Activated CD4-positive, alpha-beta T cell treated with anti-CD3 and anti-CD28 coated beads for 36 hours (primary cell): Measurements from ENCODE around the gene CDH23. TPM values are rescaled to one million over a fixed set of nuclear protein-coding genes. Genes with fewer than 3 reads are reported as not detected.

Experiments used
- ATAC-seq: fragments of 200-7000 bp; cut with Tn5 transposase; one replicate; pipeline ENCODE4 v1.10.0; 2021; ENCODE audit warnings: mild to moderate bottlenecking, moderate library complexity
- CTCF ChIA-PET: fragments of 350-600 bp; sonication (Branson Sonifier 250); formaldehyde crosslinking; loops from one replicate; lab custom pipeline; 2021; ENCODE audit warnings: antibody characterized with exemption; lab: Charles Lee
- POLR2A ChIA-PET: fragments of 350-600 bp; sonication (Branson Sonifier 250); formaldehyde crosslinking; loops from one replicate; lab custom pipeline; 2021; ENCODE audit warnings: antibody characterized with exemption, inconsistent platforms; lab: Charles Lee
- DNase-seq: peaks from one replicate; pipeline ENCODE4 v3.0.0-alpha.2; 2020
- H3K27ac Mint-ChIP-seq: one replicate; pipeline ENCODE4 v1.8.0; 2021; ENCODE audit warnings: mixed read lengths
- H3K27me3 Mint-ChIP-seq: one replicate; pipeline ENCODE4 v1.8.0; 2021; ENCODE audit warnings: mixed read lengths
- H3K36me3 Mint-ChIP-seq: one replicate; pipeline ENCODE4 v1.8.0; 2021; ENCODE audit warnings: low read depth, mixed read lengths
- H3K4me1 Mint-ChIP-seq: one replicate; pipeline ENCODE4 v1.8.0; 2021; ENCODE audit warnings: mixed read lengths
- H3K4me3 Mint-ChIP-seq: one replicate; pipeline ENCODE4 v1.8.0; 2021; ENCODE audit warnings: mild to moderate bottlenecking, moderate library complexity, mixed read lengths
- H3K9me3 Mint-ChIP-seq: one replicate; pipeline ENCODE4 v1.8.0; 2021; ENCODE audit warnings: low read depth, mixed read lengths
- intact Hi-C, 2 experiments: fragments of 100-400 bp; cut with DNase I in 1 of 2; cut with micrococcal nuclease in 1 of 2; formaldehyde crosslinking; loops; one replicate each; pipeline versions ENCODE4 v1.14.2 to v1.15.1; 2022 to 2024; cut with DNase I, micrococcal nuclease
- total RNA-seq, 2 experiments: library from RNA; stranded (reverse); gene quantifications; one replicate each; pipeline ENCODE4 v1.2.3, GENCODE V29; 2021

The CDH23 gene
- total RNA-seq, 2 experiments from 2014 or later: 1.5 to 1.6 TPM

DNA sequence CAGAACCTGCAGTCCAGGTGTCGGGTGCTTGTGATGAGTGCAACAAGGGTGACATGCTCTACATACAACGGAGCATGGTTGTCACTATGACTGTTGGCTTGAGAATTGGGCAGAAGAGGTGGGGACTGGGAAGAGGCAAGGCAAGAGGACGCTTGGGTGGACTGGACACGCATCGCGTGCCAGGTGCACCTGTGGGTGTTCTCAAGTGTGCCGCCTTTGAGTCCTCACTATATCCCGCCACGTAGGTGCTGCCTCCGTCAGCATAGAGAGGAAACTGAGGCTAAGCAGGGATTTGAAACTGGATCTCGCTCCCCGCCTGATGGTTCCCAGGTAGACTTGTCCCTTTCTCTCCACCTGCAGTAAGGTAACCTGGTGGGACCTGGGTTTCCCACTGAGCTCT is 27.2 kb downstream of the CDH23 start:
- POLR2A ChIA-PET: no interaction called here

DNA sequence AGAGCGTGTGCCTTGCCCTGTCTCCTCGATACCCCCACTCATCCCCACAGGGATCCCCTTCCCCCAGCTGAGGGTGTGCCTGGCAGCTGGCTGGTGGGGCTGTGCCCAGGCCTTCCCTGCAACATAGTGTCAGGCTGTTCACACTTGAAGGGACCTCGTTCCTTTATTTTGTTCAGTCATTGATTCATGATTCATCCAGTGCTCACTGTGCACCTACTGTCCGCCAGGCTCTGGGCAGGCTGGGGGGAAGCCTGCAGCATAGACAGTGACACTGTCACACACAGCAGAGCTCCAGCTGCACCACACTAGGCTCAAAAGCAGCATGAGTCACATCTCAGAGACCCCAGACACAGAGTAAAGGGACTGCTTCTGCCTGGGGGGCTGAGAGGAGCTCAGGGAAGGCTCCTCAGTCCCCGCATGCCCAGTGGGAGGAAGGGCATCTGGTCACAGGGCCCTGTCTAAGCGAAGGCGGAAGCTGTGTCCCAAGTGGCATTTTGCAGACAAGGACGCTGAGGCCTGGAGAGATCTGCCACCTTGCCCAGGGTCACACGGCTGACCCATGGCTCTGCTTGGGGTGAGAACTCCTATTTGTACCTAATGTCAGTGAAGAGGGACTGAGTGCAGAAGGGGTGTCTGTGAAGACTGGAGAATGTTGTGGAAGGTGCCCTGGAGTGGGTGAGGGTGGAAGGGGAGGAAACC is 27.9 kb downstream of the CDH23 start:
- intact Hi-C loops: no loop called here
- POLR2A ChIA-PET: interaction anchor here (0.5 kb wide), 1 partner anchor 25 kb away, joined by 3 read pairs; no protein-coding TSS in a partner anchor
- H3K4me1 Mint-ChIP-seq: no peaks in the 10 kb centered on the region
- ATAC-seq (no peak), DNase-seq (no peak)
- peaks cover 6% of the 10 kb centered on the region for H3K27me3 Mint-ChIP-seq
- CTCF ChIA-PET: no interaction called here
- no peaks in the 10 kb centered on the region for H3K9me3 Mint-ChIP-seq
- no peak overlapping the region for H3K27ac Mint-ChIP-seq
- no peaks in the 10 kb centered on the region for H3K36me3 Mint-ChIP-seq
- no peak overlapping the region for H3K4me3 Mint-ChIP-seq

More for the DNA sequence above, 27.2 kb downstream of the CDH23 start:
- Mint-ChIP-seq H3K27ac (no peak overlapping the region), H3K36me3 (no peaks in the 10 kb centered on the region), H3K4me1 (no peaks in the 10 kb centered on the region), H3K9me3 (no peaks in the 10 kb centered on the region), H3K4me3 (no peak overlapping the region), H3K27me3 (peaks cover 5% of the 10 kb centered on the region)
- intact Hi-C loops: no loop called here
- no peak for ATAC-seq
- CTCF ChIA-PET: no interaction called here
- no peak for DNase-seq

DNA sequence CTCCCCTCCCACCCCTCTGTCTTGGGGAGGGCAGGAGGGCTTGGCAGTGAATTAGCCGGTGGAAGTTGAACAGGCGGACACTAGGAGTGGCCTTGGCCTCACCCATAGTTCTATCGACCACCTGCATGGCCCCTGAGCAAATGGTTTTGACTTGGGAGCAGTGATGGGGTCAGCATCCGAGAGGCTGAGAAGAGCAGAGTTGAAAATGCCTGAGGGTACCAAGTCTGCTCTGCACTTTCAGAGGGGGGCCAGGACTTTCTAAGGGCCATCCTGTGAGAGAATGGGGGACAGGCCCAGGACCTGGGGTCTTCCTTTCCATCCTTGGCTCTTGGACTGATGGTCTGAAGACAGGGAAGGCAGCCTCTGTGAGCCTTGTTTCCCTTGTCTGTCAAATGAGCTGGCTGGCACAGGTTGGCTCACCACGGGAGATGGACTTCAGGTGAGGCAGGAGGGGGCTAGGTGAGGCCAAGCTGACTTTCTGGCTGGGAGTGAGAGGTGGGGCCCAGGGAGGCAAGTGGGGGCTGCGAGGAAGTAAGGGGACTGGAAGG is 29.4 kb downstream of the CDH23 start:
- ChIA-PET POLR2A (interaction anchor here (0.6 kb wide), 1 partner anchor 267 kb away, joined by 9 read pairs; no protein-coding TSS in a partner anchor), CTCF (interaction anchor here (0.6 to 0.7 kb wide), 2 partner anchors 13 to 59 kb away, joined by 3 read pairs; no protein-coding TSS in a partner anchor)
- Mint-ChIP-seq H3K27ac (no peak overlapping the region), H3K9me3 (no peaks in the 10 kb centered on the region), H3K27me3 (peaks cover 8% of the 10 kb centered on the region), H3K36me3 (no peaks in the 10 kb centered on the region), H3K4me3 (no peak overlapping the region), H3K4me1 (no peaks in the 10 kb centered on the region)
- intact Hi-C loops: no loop called here
- DNase-seq: no peak
- no peak for ATAC-seq

DNA sequence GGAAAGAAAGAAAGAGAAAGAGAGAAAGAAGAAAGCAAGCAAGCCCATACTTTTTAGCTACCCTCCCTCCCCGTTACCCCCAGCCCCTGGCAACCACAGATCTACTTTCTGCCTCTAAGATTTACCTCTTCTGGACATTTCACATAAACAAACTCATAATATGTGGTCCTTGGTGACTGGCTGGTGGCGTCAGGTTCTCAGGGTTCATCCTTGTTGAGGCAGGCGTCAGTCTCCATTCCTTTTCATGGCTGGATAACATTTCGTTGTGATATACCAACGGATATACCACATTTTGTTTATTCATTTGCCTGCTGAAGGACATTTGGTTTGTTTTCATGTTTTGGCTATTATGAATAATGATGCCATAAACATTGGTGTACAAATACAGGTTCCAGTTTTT is 30.5 kb downstream of the CDH23 start:
- Mint-ChIP-seq H3K4me1 (no peaks in the 10 kb centered on the region), H3K9me3 (no peaks in the 10 kb centered on the region), H3K27ac (no peak overlapping the region), H3K27me3 (peaks cover 11% of the 10 kb centered on the region), H3K4me3 (no peak overlapping the region), H3K36me3 (no peaks in the 10 kb centered on the region)
- intact Hi-C loops: no loop called here
- no peak for DNase-seq
- POLR2A ChIA-PET: no interaction called here
- no peak for ATAC-seq
- CTCF ChIA-PET: interaction anchor here (0.5 kb wide), 1 partner anchor 408 kb away, joined by 3 read pairs; no protein-coding TSS in a partner anchor

DNA sequence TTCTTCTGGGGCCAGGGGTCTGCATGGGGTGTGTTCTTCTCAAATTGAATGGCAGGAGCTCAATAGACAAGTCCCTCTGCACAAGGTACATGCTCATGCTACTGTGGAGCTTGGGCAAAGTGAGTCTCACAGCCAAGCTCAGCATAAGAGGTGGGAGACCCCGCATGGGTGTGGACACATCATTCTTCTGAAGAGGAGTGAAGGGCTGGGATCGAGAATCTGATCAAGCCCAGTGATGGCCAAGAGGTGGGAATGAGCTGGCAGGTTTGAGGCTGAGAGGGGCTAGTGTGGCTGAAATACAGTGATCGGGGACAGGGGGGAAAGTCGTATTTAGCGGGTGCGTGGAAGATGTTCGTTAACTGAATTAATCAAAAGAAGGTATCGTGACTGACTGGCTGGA is 32.6 kb downstream of the CDH23 start:
- Mint-ChIP-seq H3K36me3 (no peaks in the 10 kb centered on the region), H3K27me3 (peaks cover 10% of the 10 kb centered on the region), H3K9me3 (no peaks in the 10 kb centered on the region), H3K4me3 (no peak overlapping the region), H3K27ac (no peak overlapping the region), H3K4me1 (no peaks in the 10 kb centered on the region)
- intact Hi-C loops: no loop called here
- DNase-seq (no peak), ATAC-seq (no peak)
- POLR2A ChIA-PET: no interaction called here
- CTCF ChIA-PET: interaction anchor here (1.0 to 1.6 kb wide), 2 partner anchors 16 to 53 kb away, joined by 3 to 5 read pairs; no protein-coding TSS in a partner anchor

DNA sequence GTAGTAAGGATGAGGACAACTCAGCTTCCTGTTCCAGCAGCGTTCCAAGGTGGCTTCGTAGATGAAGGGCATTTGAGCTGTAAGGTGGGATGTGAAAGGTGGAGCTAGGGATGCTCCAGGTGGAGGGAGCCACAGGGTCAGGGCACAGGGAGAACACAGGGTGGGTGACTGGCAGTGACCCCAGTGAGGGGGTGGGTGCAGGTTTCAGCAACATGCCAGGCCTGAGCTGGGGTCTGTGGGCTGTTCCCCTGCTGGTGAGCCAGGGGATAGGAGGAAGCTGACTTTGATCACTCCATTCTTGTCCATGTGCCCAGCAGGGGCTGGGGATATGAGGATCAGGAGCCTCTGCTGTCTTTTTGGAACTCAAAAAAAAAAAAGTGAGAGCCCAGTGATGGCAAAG is 33.2 kb downstream of the CDH23 start:
- ChIA-PET POLR2A (no interaction called here), CTCF (interaction anchor here (0.6 to 1.6 kb wide), 4 partner anchors 12 to 125 kb away, joined by 3 to 5 read pairs (median 3); no protein-coding TSS in a partner anchor)
- Mint-ChIP-seq H3K27me3 (peaks cover 9% of the 10 kb centered on the region), H3K4me3 (no peak overlapping the region), H3K27ac (no peak overlapping the region), H3K4me1 (no peaks in the 10 kb centered on the region), H3K36me3 (no peaks in the 10 kb centered on the region), H3K9me3 (no peaks in the 10 kb centered on the region)
- ATAC-seq: no peak
- intact Hi-C loops: no loop called here
- no peak for DNase-seq

DNA sequence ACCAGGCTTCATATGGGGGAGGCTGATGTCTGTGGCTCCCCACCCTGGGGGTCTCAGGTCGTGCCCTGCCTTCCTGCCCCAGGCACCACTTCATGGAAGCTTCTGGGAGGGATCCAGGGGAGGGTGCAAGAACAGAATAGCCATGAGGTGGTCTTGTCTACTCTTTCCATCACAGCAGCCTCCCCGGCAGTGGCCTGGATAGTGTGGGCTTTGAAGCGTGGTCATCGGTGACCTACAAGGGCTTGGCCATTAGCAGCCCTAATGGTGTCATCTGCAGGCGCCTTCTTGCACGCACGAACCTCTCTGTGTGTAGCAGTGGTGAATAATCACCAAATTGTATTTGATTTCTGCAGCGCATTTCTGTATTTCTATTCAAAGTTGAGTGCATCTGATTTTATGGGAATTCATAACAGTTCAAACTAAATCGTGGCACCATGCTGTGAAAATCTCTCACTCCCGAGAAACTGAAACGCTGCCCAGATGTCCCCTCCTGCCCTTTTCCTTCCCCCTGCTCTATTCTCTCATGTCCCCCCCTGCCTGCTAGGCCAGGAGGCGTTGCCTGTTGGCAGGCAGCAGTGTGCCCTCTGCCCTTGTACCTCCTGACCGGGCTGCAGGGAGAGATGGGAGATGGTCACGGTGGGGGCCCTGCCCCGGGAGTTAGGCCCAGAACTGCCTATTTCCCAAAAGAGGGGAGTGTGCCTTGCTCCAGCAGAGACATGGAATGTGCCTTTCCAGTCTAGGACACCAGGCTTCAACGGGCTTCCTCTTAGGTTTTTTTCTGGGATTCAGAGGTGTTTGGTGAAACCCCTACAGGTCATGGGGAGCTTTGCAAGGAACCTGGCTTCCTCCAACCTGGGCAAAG is 34.8 kb downstream of the CDH23 start:
- Mint-ChIP-seq H3K4me3 (no peak overlapping the region), H3K4me1 (no peaks in the 10 kb centered on the region), H3K27ac (no peak overlapping the region), H3K27me3 (peaks cover 9% of the 10 kb centered on the region), H3K36me3 (no peaks in the 10 kb centered on the region), H3K9me3 (no peaks in the 10 kb centered on the region)
- no peak for DNase-seq
- no peak for ATAC-seq
- intact Hi-C loops: no loop called here
- POLR2A ChIA-PET: no interaction called here
- CTCF ChIA-PET: interaction anchor here (0.7 kb wide), 1 partner anchor 137 kb away, joined by 4 read pairs; no protein-coding TSS in a partner anchor

DNA sequence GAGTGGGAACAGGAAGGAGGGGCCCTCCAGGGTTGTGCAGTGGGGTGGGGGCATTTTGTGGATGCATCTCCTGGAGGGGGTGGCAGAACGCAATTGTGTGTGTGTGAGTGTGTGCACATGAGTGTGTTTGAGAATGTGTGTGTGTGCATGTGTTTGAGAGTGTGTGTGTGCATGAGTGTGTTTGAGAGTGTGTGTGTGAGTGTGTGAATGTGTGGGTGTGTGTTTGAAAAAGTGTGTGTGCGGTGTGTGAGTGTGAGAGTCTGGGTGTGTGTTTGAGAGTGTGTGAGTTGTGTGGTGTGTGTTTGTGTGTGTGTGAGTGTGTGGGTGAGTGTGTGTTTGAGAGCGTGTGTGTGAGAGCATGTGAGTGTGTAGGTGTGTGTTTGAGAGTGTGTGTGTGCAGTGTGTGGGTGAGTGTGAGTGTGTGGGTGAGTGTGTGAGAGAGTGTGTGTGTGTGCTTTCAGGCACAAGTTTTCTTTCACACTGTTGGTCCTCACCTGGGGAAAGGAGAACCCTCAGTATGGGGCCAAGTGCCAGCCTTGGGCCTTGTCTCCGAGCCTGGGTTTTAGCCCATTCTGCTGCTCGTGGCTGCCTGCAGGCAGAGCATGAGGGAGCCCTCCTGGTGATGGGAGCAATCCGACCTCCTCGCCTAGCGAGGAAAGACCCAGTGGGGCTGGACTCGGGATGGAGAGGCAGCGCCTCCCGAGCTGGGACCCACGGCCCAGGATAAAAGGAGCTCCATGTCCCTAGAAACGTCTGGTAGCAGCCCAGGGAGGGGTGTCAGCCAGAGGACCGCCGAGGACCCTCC is 35.6 kb downstream of the CDH23 start:
- Mint-ChIP-seq H3K27ac (no peak overlapping the region), H3K36me3 (no peaks in the 10 kb centered on the region), H3K4me3 (no peak overlapping the region), H3K27me3 (peaks cover 9% of the 10 kb centered on the region), H3K9me3 (no peaks in the 10 kb centered on the region), H3K4me1 (no peaks in the 10 kb centered on the region)
- ChIA-PET POLR2A (no interaction called here), CTCF (interaction anchor here (0.7 kb wide), 1 partner anchor 137 kb away, joined by 4 read pairs; no protein-coding TSS in a partner anchor)
- ATAC-seq (no peak), DNase-seq (no peak)
- intact Hi-C loops: no loop called here

DNA sequence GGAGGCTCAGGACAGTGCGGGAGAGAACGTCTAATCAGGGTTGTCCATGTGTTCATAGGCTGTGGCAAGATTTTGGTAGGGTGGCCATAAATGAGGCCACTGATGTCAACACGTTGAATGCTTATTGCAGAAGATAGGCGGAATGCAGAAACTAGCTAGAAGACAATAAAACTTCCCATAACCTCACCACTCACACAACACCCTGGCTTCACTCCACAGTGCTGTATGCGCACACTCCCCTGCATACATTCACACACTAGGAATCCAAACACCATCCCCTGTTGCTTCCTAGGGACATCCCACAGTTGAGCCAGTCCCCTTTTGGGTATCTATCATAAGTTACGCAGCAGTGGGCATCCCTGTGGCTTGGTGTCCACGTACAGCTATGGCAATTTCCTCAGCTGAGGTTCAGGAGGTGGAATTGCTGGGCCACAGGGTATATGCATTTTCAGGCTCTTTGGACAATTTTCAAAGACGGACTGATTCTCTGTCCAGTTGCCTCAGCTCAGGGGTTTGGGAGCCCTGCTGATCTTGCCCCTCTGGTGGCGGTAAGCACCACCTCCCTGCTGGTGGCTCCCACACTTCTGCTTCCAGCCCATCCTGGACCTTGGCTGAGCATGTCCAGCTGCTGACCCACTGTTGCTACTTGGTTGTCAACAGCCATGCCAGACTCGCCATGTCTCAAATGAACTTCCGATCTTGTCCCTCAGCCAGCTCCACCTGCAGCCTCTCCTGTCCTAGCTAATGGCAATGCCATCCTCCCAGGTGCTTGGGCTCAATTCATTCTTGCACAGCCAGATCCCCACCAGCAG is 36.4 kb downstream of the CDH23 start:
- Mint-ChIP-seq H3K36me3 (no peaks in the 10 kb centered on the region), H3K4me3 (no peak overlapping the region), H3K9me3 (no peaks in the 10 kb centered on the region), H3K27me3 (peaks cover 9% of the 10 kb centered on the region), H3K4me1 (no peaks in the 10 kb centered on the region), H3K27ac (no peak overlapping the region)
- no peak for ATAC-seq
- CTCF ChIA-PET: interaction anchor here (0.6 to 1.6 kb wide), 2 partner anchors 264 to 307 kb away, joined by 3 to 5 read pairs; no protein-coding TSS in a partner anchor
- no peak for DNase-seq
- POLR2A ChIA-PET: no interaction called here
- intact Hi-C loops: no loop called here
